ENCODE measurements around the gene DNMT3B.

DNMT3B gene

GRCh38 chr20:32775336-32775991 is 13.3 kb downstream of the DNMT3B start:
- Histone ChIP-seq H3K79me2 (ENCODE audit: insufficient read depth, low read depth) (peaks cover 90% of the 10 kb centered on the region), H2AFZ (ENCODE audit: low read depth) (no peak overlapping the region), H3K4me3 (IDR thresholded peaks at IDR 0.05; ENCODE audit: insufficient read depth, low read depth, low read length) (no peak overlapping the region), H3K27ac (no peak overlapping the region), H3K36me3 (ENCODE audit: insufficient read depth) (0 out of 2 replicates have a peak, but pooled peaks cover 7% of the 10 kb centered on the region), H3K9ac (no peak overlapping the region), H3K4me1 (ENCODE audit: low read depth, poor library complexity, severe bottlenecking) (peaks cover 85% of the 10 kb centered on the region), H3K4me2 (peak overlapping the region; percentile 11; the same call in 1 of the 2 replicates), H3K27me3 (ENCODE audit: insufficient read depth, low read depth) (no peaks in the 10 kb centered on the region), H4K20me1 (ENCODE audit: insufficient read depth) (no peaks in the 10 kb centered on the region)
- no peak for TF ChIP-seq CTCF (conservative IDR thresholded peaks at IDR 0.05; ENCODE audit: low read depth, low read length)

- H3K4me1 ChIP-seq (ENCODE audit: low read depth, poor library complexity, severe bottlenecking): peaks cover 73% of the 10 kb centered on the region
- TF ChIP-seq CTCF (conservative IDR thresholded peaks at IDR 0.05; ENCODE audit: low read depth, low read length): no peak
Observed at GRCh38 chr20:32777177-32777956, 15.2 kb downstream of the DNMT3B start.

GRCh38 chr20:32779500-32780211 is 17.5 kb downstream of the DNMT3B start:
- Histone ChIP-seq H3K36me3 (ENCODE audit: insufficient read depth) (peaks cover 7% of the 10 kb centered on the region; the same call in 1 of the 2 replicates), H3K4me3 (IDR thresholded peaks at IDR 0.05; ENCODE audit: insufficient read depth, low read depth, low read length) (no peak overlapping the region), H3K79me2 (ENCODE audit: insufficient read depth, low read depth) (peaks cover 53% of the 10 kb centered on the region), H3K9ac (no peak overlapping the region), H3K4me1 (ENCODE audit: low read depth, poor library complexity, severe bottlenecking) (peaks cover 68% of the 10 kb centered on the region), H3K27me3 (ENCODE audit: insufficient read depth, low read depth) (no peaks in the 10 kb centered on the region), H3K4me2 (no peak overlapping the region), H4K20me1 (ENCODE audit: insufficient read depth) (no peaks in the 10 kb centered on the region), H2AFZ (ENCODE audit: low read depth) (no peak overlapping the region), H3K27ac (no peak overlapping the region)
- TF ChIP-seq CTCF (conservative IDR thresholded peaks at IDR 0.05; ENCODE audit: low read depth, low read length): no peak

More at GRCh38 chr20:32777177-32777956, 15.2 kb downstream of the DNMT3B start:
- Histone ChIP-seq H3K36me3 (ENCODE audit: insufficient read depth) (0 out of 2 replicates have a peak, but pooled peaks cover 7% of the 10 kb centered on the region), H3K79me2 (ENCODE audit: insufficient read depth, low read depth) (peaks cover 72% of the 10 kb centered on the region), H3K9ac (no peak overlapping the region), H3K4me3 (IDR thresholded peaks at IDR 0.05; ENCODE audit: insufficient read depth, low read depth, low read length) (no peak overlapping the region), H3K4me2 (no peak overlapping the region; the same call in 1 of the 2 replicates), H4K20me1 (ENCODE audit: insufficient read depth) (no peaks in the 10 kb centered on the region), H2AFZ (ENCODE audit: low read depth) (no peak overlapping the region), H3K27me3 (ENCODE audit: insufficient read depth, low read depth) (no peaks in the 10 kb centered on the region), H3K27ac (no peak overlapping the region; the same call in 1 of the 2 replicates)

GRCh38 chr20:32780278-32780677 is 18.1 kb downstream of the DNMT3B start:
- no peak overlapping the region for H2AFZ ChIP-seq (ENCODE audit: low read depth)
- peaks cover 46% of the 10 kb centered on the region for H3K79me2 ChIP-seq (ENCODE audit: insufficient read depth, low read depth)
- no peak overlapping the region for H3K4me2 ChIP-seq
- no peaks in the 10 kb centered on the region for H3K27me3 ChIP-seq (ENCODE audit: insufficient read depth, low read depth)
- peaks cover 3% of the 10 kb centered on the region; the same call in 1 of the 2 replicates for H3K36me3 ChIP-seq (ENCODE audit: insufficient read depth)
- H3K27ac ChIP-seq: no peak overlapping the region
- no peak overlapping the region for H3K4me3 ChIP-seq (IDR thresholded peaks at IDR 0.05; ENCODE audit: insufficient read depth, low read depth, low read length)
- H3K9ac ChIP-seq: no peak overlapping the region
- peaks cover 61% of the 10 kb centered on the region for H3K4me1 ChIP-seq (ENCODE audit: low read depth, poor library complexity, severe bottlenecking)
- no peak for TF ChIP-seq CTCF (conservative IDR thresholded peaks at IDR 0.05; ENCODE audit: low read depth, low read length)
- no peaks in the 10 kb centered on the region for H4K20me1 ChIP-seq (ENCODE audit: insufficient read depth)
